CD4-positive, alpha-beta T cell treated with Interferon alpha-2 for 1 hour (primary cell): ENCODE measurements around the gene C11orf54.
"Not testable (repeated sequence)": the region's sequence is repeated elsewhere in the genome, so short reads cannot be mapped to it uniquely, and the experiment has no call there.

Experiments used
- DNase-seq, 2 donors: peaks; one replicate each; pipeline ENCODE4 v3.0.0-alpha.2; 2020 to 2022

Gene C11orf54

DNA sequence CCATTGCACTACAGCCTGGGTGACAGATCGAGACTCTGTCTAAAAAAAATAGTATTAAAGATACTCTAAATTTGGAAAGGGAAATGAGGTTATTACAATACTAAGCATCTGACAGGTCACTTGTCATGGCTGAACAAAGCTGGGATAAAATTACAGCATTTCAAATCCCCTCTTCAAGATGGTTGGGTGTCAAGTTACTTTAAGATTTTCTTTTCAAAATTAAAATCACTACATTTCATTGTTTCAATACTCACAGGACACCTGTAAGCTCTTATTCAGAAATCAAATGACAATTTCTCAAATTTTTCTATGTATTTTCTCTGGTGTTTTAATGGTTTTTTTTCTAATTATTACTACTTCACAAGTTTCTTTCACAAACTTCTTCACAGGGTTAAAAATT lies 5.8 kb upstream of the C11orf54 start:
- no peak for DNase-seq

DNA sequence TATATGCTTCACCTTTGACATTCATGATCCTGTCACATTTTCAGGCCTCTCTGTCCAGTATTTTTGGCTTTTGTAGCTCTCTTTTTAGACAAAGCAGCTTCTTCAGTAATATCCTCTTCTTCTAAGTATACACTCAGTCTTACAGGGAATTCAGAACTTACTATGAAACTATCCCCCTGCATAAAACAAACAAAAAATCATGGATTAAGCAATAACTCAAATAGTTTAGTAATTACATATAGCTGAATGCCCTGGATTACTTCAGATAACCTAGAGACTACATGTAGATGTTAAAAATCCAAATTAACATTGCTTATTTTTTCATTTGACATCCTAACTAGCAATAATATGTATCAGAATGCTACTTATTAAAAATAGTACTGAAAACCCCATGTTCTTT lies 5.3 kb upstream of the C11orf54 start:
- DNase-seq: no peak

DNA sequence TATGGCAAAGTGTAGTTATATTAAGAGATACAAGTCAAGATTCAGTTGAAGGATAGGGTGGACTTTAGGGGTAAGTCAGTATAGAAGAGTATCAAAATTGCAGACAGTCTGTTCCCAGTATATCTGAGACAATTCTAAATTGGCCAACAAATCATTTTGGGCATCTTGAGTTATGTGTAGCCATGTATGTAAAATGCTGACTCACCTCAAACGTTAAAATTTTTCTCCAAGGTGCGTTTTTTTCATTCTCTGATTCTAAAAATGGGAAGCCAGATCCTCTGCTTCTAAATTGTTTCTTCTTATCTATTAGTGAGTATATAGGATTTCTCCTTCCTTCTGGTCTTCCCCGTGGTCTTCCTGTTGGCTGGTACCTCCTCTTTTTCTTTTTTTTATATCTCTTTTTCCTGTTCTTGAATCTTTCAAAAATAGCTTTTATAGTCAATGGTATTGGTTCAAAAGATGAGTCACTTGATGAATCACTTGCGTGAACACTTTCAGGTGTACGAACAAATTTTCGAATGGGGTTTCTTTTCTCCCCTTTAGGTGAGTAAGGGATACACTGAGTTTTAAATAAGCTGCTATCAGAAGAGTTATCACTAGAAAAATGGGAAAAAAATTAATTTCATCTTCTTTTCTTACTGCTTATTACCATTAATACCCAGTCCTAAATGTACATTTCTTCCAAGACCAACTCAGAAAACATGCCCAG lies 3.4 kb upstream of the C11orf54 start:
- DNase-seq: peak in 1 of 2 donors; percentile 29

DNA sequence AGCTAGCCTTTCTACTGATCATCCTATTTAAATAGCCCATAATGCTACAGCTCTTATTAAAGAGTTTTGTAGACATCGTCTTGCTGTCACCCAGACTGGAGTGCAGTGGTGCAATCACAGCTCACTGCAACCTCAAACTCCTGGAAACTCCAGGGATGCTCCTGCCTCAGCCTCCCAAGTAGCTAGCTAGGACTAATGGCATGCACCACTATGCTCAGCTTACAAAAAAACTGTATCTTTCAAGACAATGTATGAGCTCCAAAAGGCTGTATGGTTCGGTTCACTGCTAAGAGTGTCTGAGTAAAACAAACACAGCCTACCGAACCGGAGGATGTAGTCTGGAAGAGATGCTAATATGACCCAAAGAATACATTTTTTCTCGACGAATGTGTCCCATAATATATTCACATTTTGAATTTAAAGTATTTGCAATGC lies 2.8 kb upstream of the C11orf54 start:
- DNase-seq: no peak

DNA sequence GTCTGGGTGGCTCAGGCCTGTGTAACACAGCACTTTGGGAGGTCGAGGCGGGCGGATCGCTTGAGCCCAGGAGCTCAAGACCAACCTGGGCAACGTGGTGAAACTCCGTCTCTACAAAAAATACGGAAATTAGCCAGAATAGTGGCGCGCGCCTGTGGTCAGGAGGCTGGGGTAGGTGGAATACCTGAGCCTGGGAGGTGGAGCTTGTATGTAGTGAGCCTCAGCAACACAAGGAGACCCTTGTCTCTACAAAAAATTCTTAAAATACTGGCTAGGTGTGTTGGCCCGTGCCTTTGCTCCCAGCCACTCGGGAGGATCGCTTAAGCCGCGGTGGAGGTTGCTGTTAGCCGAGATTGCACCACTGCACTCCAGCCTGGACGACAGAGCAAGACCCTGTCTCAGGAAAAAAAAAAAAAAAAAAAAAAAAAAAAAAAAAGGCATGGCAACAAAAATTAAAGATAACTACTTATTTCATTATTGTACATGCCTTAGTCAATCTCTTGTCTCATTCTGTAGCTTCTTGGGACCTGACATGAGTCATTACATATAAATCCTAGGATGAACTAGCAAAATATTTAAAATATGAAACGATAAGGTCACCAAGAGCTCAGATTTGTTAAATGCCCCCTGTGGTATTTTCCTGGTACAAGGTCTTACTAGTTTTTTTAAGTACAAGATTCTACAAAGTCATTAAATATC lies 1.3 kb upstream of the C11orf54 start:
- peak; percentile 11 to 54 for DNase-seq

DNA sequence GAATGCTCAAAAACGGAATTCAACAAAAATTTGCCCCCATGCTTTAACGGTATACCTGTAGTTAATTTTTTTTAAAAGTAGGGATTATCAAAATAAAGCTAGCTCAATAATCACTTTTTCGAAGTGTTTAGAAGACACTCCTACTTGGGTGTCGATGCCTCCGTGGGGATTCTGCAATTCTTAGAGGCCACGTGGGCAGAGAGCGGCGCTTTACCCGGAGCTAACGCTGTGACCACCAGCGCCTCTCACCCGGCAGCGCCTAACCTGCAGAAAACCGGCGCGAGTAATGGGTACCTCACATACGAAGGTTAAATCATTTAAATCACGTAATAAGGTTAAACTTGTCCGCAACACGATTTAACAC lies 760 bp upstream of the C11orf54 start:
- peak; percentile 57 to 69 for DNase-seq

DNA sequence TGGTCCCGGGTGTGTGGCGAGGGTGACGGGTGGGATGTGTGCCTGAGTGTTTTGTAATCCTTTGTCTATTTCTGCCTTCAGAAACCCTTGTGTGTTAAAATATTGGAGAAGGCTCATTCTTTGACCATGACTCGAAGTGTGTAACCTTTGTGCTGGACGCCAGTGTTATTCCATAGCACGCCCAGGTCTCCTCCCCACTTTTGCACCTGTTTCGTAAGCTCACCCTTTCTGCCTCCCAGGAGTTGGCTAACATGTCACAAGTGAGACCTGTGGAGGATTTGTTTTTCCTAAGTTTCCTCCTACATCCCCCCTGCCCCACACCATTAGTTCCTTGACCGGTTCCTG lies 382 bp downstream of the C11orf54 start:
- DNase-seq: no peak

DNA sequence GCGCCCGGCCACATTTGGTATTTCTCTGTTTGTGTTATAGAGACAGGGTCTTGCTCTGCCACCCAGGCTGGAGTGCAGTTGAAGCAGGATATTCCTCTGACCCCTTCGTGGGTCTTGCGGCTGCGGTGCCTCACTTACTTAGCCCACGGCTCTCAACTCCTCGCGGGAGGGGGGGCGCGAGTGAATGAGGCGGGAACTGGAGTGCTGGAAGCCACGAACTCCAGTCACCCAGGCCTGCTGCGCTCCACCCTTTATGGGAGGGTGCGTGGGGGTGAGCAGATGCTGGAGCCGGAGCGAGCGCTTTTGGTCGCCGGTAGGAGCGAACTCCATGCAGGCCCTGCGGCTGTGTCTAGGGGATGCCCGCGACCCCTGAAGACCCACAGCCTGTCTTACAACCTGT lies 1.8 kb downstream of the C11orf54 start:
- no peak for DNase-seq

DNA sequence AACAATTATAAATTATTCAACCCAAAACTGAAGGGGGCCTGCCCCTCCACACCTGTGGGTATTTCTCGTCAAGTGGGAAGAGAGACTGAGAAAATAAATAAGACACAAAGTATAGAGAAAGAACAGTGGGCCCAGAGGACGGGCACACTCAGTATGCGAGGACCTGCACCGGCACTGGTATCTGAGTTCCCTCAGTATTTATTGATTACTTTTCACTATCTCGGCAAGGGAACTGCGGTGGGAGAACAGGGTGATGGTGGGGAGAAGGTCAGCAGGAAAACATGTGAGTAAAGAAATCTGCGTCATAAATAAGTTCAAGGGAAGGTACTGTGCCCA lies 3.2 kb downstream of the C11orf54 start:
- no peak for DNase-seq

DNA sequence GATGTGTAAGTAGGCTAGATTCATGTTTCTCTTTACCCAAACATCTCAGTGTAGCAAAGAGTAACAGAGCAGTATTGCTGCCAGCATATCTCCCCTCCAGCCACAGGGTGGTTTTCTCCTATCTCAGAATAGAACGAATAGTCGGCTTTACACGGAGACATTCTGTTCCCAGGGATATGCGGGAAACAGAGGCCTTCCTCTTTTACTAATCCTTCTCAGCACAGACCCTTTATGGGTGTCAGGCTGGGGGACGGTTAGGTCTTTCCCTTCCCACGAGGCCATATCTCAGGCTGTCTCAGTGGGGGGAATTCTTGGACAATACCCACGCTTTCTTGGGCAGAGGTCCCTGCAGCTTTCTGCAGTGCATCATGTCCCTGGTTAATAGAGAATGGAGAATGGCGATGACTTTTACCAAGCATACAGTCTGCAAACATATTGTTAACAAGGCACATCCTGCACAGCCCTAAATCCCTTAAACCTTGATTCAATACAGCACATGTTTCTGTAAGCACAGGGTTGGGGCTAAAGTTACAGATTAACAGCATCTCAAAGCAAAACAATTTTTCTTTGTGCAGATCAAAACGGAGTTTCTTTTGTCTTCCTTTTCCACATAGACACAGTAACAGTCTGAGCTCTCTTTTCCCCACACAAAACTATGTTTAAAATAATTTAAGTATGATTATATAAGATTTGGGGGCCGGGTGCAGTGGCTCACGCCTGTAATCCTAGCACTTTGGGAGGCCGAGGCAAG lies 3.7 kb downstream of the C11orf54 start:
- not testable (repeated sequence) for DNase-seq

DNA sequence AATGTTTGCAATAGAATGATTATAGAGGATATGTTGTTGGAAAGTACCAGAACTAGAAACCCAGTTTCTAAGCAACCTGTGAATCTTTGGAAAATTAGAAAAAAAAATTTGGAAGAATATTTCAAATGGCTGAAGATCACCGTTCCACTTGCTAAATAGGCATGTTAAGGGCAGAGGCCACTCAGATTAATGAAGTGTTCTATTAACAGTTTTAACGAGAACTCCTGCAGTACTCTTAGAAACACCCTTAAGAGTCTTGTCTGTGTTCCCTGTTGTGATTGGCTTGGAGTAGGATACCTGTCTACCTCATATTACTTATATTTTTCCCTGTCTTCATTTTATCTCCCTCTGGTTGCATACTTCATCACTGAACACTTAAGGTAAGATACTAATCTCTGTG lies 4.6 kb downstream of the C11orf54 start:
- DNase-seq: no peak

DNA sequence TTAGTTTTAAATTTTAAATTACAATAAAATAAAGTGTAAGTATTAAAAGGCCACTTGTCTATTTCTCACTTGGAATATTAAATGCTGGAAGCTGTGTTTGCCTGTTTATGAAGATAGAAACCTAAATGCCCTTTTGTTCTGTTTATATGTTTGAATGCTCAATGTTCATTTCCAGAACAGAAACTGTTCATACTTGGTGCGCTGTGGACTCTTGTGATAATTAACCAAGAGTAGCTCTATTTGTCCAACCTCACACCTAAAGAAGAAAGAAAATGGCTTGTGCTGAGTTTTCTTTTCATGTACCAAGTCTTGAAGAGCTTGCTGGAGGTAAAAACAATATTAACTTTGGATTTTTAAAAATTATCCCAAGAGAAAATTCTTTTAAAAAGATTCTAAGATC lies 5.7 kb downstream of the C11orf54 start:
- DNase-seq: no peak

DNA sequence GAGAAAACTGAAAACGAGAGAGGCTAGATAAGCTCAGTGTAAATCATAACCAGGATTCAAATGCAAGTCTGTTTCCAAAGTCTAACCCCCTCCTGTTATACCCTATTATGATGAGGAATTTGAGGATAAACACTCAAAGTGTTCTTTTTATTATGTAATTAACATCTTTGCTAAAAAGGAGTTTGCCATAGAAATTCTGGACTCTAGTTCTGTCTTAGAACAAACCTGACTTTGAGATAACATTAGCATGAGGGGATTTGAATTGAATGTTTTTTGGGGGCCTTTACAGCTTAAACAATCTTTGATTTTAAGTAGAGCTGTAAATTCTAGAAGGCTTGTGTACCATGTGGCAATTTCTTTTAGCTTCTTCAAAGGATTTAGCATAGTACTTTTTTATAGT lies 9.5 kb downstream of the C11orf54 start:
- no peak for DNase-seq

DNA sequence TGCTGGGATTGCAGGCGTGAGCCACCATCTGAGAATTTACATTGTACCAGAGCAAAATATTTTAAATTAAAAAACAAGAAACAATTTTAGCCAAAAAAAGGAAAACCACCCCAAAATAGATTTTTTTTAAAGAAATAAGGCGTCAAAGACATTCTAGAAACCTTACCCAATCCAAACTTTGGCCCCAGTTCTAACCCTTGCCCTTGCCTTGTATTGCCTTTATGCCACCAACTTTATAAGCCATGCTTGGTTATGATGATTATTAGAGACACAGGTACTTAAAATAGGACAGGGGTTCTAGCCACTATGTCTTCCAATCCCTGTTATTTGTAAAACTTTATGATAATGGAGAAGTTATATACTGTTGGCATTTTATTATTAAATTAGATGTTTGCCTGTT lies 11.8 kb downstream of the C11orf54 start:
- DNase-seq: no peak

DNA sequence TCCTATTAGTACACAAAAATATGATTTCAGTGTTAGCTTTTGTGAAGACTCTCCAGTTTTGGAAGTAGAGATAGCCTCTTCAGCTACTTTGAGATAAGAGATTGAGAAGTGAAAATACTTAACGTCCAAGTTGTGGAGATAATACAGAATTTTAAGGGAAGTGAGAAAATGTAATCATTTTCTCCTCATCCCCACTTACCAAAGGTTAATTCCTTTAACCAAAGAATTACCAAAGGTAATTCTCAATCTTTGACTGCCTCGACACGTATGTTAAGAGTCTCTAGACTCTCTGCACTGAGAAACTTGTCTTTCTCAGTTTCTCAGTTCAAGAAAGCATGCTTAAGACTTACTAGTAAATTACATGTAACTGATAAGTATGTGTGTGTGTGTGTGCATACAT lies 15.3 kb downstream of the C11orf54 start:
- DNase-seq: no peak

DNA sequence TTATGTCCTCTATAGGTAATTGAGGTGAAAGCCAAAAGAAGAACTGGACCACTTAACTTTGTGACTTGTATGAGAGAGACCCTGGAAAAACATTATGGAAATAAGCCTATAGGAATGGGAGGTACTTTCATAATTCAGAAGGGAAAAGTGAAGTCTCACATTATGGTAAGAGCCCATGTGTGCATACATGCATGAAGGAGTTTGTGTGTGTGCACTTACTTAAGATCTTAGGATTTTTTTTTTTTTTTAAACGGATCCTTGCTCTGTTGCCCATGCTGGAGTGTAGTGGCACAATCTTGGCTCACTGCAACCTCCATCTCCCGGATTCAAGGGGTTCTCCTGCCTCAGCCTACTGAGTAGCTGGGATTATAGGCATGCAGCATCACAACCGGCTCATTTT lies 15.8 kb downstream of the C11orf54 start:
- DNase-seq: no peak

DNA sequence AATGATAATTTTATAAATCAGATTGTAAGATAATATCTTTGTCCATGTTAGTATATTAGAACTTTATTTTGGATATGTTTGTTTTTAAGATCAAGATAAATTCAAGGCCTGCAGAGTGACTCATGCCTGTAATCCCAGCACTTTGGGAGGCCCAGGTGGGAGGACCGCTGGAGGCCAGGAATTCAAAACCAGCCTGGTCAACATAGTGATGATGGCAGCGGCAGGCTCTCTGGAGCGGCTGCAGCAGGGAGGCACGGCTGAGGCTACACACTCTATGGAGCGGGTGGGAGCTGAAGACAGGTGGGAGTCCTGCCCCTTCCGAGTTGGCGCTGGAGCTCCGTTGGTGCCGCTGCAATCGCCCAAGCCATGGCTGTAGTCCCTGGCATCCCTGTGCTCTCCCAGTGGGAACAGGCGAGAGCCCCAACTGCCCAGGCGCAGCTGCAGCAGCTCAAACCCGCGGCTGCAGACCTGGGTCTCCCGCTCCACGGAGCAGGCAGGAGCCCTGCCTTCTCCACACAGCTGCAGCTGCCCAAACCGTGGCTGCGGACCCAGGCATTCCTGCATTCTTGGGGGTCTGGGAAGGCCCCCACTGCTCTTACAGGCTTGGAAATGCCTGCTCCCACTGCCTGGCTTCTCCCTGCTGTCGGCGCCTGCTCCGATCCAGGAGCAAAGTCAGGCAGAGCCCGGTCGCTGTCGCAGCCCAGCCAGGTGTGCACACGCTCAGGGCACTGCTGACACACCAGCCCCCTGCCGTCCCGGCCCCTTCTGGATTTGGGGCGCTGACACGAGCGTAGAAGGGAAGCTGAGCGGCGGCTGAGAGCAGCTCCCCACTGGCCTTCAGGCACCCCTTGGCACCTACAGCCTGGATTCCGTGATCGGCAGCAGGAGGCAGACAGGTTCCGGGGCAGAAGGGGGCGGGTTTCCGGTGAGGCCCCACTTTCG lies 16.7 kb downstream of the C11orf54 start:
- no peak for DNase-seq

DNA sequence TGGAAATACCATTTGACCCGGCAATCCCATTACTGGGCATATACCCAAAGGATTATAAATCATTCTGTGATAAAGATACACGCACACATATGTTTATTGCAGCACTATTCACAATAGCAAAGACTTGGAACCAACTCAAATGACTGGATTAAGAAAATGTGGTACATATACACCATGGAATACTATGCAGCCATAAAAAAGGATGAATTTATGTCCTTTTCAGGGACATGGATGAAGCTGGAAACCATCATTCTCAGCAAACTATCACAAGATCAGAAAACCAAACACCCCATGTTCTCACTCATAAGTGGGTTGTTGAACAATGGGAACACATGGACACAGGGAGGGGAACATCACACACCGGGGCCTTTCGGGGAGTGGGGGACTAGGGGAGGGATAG lies 17.7 kb downstream of the C11orf54 start:
- not testable (repeated sequence) for DNase-seq

DNA sequence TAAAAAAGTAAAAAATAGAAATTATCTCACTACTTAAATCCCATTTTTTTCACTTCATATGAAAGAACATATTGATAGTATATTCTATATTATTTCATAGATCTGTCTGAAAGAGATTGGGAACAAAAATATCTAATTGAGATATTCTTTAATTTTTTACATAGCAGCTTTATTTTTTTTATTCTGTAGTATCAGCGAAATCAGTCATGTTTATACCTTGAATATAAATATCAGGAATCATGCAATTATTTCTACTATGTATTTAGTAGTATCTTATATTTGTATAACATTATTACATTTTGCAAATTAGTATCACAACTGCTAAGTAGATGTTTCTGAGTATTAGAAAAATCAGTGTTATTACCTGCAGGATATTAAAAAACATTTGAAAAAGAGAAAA lies 20.4 kb downstream of the C11orf54 start:
- no peak for DNase-seq

DNA sequence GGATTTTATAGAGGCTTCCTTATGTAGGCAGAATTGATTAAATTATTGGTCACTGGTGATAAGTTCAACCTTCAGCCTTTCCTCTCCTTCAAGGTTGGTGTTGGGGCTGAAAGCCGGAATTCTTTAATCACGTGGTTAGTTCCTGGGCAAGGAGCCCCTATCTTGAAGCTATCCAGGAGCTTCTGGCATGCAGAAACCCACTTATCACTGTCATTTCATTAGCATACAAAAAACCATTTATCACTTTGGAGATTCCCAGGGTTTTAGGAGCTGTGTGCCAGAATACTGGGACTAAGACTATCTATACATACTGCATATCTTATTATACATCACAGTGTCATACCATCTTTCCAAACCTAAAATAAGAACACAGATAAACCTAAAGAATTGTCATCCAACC lies 24.1 kb downstream of the C11orf54 start:
- DNase-seq: no peak

DNA sequence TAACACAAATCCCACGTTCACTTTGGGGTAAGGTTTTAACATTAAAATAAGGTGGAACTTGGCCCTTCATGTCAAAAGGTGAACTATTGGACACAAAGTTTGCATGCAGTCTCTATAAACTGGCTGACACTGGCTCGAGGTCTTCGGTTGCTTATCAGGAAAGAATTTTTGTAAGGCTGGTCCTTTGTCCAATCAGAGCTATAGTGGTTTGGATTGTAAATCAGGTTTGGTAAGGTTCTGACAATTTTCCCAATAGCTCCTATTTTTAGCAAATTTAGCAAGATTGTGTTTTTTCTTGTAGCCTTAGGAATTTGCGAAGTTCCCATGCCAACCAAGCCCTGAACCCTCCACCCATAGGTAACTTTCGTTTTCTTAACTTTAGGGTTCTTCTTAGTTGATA lies 25.0 kb downstream of the C11orf54 start:
- no peak for DNase-seq

DNA sequence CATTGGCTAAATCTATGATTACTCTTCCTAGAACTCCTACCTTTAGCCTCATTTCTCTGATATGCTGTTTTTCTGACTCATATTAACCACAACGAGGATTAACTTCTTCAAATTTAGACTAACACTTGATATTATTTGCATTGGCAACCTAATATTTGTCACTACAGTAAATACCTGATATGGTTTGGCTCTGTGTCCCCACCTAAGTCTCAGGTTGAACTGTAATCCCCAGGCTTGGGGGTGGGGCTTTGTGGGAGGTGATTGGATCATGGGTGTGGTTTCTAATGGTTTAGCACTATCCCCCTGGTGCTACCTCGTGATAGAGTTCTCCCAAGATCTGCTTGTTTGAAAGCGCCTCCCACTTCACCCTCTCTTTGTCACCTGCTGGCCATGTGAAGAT lies 25.5 kb downstream of the C11orf54 start:
- DNase-seq: no peak

DNA sequence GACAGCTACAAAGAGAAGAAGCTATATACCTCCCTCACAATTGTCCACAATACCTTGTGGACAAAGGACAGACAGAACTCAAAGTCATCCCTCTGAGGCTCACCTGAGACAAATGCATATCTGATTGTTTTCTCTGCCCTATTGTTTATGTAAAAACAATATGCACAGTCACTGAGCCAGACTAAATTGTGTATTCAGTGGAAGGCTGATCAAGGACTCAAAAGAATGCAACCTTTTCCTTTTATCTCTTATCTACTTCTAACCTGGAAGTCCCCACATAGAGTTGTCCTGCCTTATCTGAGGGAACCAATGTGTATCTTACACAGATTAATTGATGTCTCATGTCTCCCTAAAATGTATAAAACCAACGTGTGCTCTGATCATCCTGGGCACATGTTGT lies 28.7 kb downstream of the C11orf54 start:
- DNase-seq: no peak
